Tibial nerve (tissue), 4 donors: ENCODE results near the gene EEPD1. TPM values are rescaled to one million over a fixed set of nuclear protein-coding genes. Genes with fewer than 3 reads are reported as not detected.
"Not testable (repeated sequence)": the region's sequence is repeated elsewhere in the genome, so short reads cannot be mapped to it uniquely, and the experiment has no call there.

Experiments used
- DNase-seq, 2 donors: peaks; one replicate each; pipeline ENCODE4 v3.0.0-alpha.2; 2019; ENCODE audit warnings: low spot score in 2 of 2
- H3K27ac ChIP-seq, 4 donors: fragments of 200-600 bp; sonication (generic) in 3 of 4; one replicate each; pipeline ENCODE4 v1.5.1; 2017 to 2019; ENCODE audit warnings: mild to moderate bottlenecking in 1 of 4
- H3K27me3 ChIP-seq, 2 donors: fragments of 200-600 bp; sonication (generic) in 1 of 2; one replicate each; pipeline versions ENCODE4 v1.5.1 to v1.6.0; 2017 to 2019
- H3K36me3 ChIP-seq, 3 donors: fragments of 200-600 bp; sonication (generic); one replicate each; pipeline ENCODE4 v1.5.1; 2018 to 2019
- H3K4me1 ChIP-seq, 4 donors: fragments of 200-600 bp; sonication (generic) in 3 of 4; one replicate each; pipeline ENCODE4 v1.5.1; 2017 to 2019
- H3K4me3 ChIP-seq, 4 donors: fragments of 200-600 bp; sonication (generic) in 3 of 4; one replicate each; pipeline ENCODE4 v1.5.1; 2017 to 2019; ENCODE audit warnings: mild to moderate bottlenecking in 1 of 4, moderate library complexity in 1 of 4
- H3K9me3 ChIP-seq, 4 donors: fragments of 200-600 bp; sonication (generic) in 3 of 4; one replicate each; pipeline ENCODE4 v1.5.1; 2017 to 2019
- CTCF ChIP-seq, 5 experiments: fragments of 200-600 bp in 3 of 5; fragments of 450-650 bp in 2 of 5; sonication (generic) in 3 of 5; IDR thresholded peaks; one replicate each; pipeline ENCODE4 v1.5.1; 2016 to 2019; ENCODE audit warnings: antibody characterized with exemption in 5 of 5, mild to moderate bottlenecking in 3 of 5, moderate library complexity in 2 of 5
- EP300 ChIP-seq, 2 donors: sonication (generic); formaldehyde crosslinking; IDR thresholded peaks; one replicate each; pipeline ENCODE4 v1.6.1; 2017; ENCODE audit warnings: antibody characterized with exemption in 2 of 2, mild to moderate bottlenecking in 1 of 2
- POLR2A ChIP-seq, 2 donors: fragments of 450-650 bp; IDR thresholded peaks; one replicate each; pipeline ENCODE4 v1.6.1; 2017; ENCODE audit warnings: antibody characterized with exemption in 2 of 2, mild to moderate bottlenecking in 2 of 2, moderate library complexity in 2 of 2
- WGBS, 2 donors: methylation state at CpG; one replicate each; pipeline ENCODE4 v1.1.5; 2018; 5-methylcytosine and 5-hydroxymethylcytosine counted together
- total RNA-seq, 4 donors: library from RNA; depleted of rRNA; stranded (reverse); fragments of >200 nt; gene quantifications; one replicate each; pipeline ENCODE4 v1.1.0, GENCODE V29; 2016

EEPD1 gene
- total RNA-seq, result 10 to 100 TPM in 3 of 4 donors, 1 to 10 TPM in 1; 9.0 to 18.0 (median 16.5) TPM

DNA sequence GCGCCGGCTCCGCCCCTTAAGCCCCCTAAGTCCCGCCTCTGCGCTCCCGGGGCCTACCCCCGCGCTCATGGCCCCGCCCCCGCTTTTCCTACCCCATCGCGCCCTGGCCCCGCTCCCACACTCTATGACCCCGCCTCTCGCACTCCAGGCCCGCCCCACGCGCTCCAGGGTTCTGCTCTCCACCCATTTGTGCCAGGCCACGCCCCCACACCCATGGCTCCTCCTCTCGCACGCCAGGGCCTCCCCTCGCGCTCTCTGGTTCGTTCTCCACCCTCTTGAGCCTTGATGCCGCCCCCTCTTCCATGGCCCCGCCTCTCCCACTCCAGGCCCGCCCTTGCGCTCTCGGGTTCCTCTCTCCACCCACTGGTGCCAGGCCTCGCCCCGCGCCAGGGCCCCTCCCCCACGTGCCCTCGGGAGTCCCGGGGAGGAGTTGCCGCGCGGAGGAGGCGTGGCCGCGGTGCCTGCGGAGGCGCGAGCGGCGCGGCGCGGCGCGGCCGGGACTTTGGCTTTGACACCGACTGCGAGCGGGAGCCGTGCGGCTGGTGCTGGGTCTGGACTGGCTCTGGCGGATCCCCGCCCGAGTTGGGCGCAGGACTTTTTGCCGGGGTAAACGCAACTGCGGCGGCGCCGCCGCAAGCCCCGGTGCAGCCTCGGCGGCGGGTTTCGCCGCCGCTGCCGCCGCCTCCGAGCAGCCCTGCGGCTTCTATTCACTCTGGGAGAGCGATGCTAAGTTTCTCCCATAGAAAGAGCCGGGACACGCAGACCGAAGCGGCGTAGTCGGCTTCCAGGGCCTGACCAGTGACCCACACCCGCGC lies at the start of gene EEPD1:
EEPD1 (plus strand) TSS at position 499 of the 815 bp plus-strand sequence. CDS start 1,071 bp downstream, outside the sequence.
- TF ChIP-seq EP300 (IDR thresholded peaks at IDR 0.05) (peak in 1 of 2 donors; percentile 67), POLR2A (IDR thresholded peaks at IDR 0.05) (peak in 1 of 2 donors; percentile 67), CTCF (IDR thresholded peaks at IDR 0.05) (peak in 1 of 5 experiments; percentile 6)
- peak; percentile 99 for DNase-seq
- no peaks in the 10 kb centered on the region for H3K36me3 ChIP-seq
- H3K9me3 ChIP-seq, result peaks cover 0 to 9% (median 0%) of the 10 kb centered on the region in 4 donors
- WGBS, 2 donors, result 0 to 1% methylated on average over 22 to 42 of the region's 88 CpGs
- peak within 1 kb of the TSS; percentile 67 to 86 (median 82) for H3K27ac ChIP-seq
- H3K4me3 ChIP-seq, result peak within 1 kb of the TSS; percentile 49 to 89 (median 84)
- H3K27me3 ChIP-seq, result no peaks in the 10 kb centered on the region
- H3K4me1 ChIP-seq, result peaks cover 0 to 51% (median 10%) of the 10 kb centered on the region in 4 donors

DNA sequence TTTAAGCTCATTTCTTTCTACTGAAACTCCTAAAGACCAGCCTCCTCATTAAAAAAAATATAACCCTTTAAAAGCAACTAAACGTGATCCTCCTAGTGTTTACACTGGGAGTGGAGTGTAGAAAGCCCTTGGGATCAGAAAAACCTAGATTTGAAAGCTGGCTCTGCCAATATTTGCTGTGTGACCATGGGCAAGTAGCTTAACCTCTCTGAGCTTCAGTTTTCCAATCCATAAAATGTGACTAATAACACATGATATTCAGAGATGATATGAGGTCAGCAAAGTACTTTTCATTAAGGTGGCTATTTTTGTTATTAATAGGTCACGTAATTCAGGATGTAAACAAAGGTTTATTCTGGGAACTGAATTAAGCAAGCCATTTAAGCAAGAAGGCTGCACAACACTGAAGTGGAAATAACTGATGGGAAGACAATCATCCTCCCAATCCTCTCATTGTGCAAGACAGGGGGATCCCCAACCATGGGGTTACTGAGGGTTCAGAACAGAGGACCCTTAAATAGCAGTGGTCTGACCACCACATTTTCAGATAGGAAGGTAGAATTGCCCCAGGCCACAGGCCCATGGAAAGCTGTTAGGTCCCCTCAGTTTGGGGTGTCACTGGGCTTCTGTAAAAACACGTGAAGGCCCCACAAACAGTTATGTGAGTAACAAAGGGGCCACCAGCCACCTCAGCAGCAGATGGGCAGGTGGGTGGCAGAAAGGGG lies 49.1 kb upstream of the EEPD1 start:
- no peak for DNase-seq
- 63 to 64% methylated on average over 3 of the region's 3 CpGs for WGBS, 2 donors
- Histone ChIP-seq H3K4me3 (no peak overlapping the region), H3K27ac (no peak overlapping the region), H3K27me3 (no peaks in the 10 kb centered on the region), H3K36me3 (no peaks in the 10 kb centered on the region), H3K9me3 (peaks cover 0 to 7% (median 0%) of the 10 kb centered on the region in 4 donors), H3K4me1 (no peaks in the 10 kb centered on the region)
- TF ChIP-seq POLR2A (IDR thresholded peaks at IDR 0.05), result no peak
- no peak for TF ChIP-seq CTCF (IDR thresholded peaks at IDR 0.05)
- no peak for TF ChIP-seq EP300 (IDR thresholded peaks at IDR 0.05)

DNA sequence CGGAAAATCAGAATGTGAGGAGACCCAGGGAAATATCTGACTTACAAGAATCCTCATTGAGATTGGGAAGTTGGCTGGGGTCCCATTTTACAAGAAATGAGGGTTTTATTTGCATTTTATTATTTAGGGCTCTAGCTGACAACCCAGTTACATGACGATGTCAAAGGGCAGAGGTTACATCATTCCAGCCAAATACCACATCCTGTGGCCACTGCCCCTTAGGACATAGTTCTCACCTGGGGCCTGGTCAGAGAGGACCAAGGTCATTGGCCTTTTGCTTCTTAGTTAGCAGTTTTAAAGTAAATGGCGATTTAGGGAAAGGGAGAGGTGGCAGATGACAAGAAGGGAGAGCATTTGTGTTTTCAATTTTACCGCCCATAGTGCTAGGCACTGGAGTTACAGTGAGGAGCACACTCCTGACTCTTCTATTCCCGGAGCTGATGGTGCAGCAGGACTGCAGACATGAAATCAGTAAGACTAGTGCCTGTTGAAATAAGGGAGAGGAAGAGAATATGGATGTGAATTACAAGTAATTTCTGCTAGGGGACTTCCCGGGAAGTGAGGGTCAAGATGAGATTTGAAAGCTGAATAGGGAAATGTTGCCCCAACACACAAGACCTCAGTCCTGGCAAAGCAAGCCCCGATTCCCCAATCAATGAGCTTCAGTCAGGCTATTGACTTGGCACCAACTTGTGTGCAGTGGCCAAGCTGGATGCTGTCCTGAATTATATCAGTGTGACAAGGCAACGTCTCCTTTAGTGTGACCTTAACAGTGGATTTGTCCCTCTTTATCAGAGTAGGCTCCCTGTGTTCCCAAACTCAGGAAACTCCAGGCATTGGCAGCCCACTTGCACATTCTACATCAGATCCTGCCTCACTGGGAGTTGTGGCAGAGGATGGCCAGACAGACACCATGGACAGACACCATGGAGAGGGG lies 45.8 kb upstream of the EEPD1 start:
- not testable (repeated sequence) for H3K9me3 ChIP-seq, H3K36me3 ChIP-seq, H3K4me1 ChIP-seq, H3K27me3 ChIP-seq, H3K4me3 ChIP-seq, DNase-seq, H3K27ac ChIP-seq
- WGBS, 2 donors, result 56 to 57% methylated on average over 6 of the region's 8 CpGs

GRCh38 chr7:36107926-36108631 lies 45.0 kb upstream of the EEPD1 start:
- H3K4me3 ChIP-seq, result no peak overlapping the region
- WGBS, 2 donors, result 76 to 85% methylated on average over 4 of the region's 4 CpGs
- no peak overlapping the region for H3K27ac ChIP-seq
- no peaks in the 10 kb centered on the region for H3K4me1 ChIP-seq
- TF ChIP-seq POLR2A (IDR thresholded peaks at IDR 0.05) (no peak), EP300 (IDR thresholded peaks at IDR 0.05) (no peak), CTCF (IDR thresholded peaks at IDR 0.05) (no peak)
- H3K27me3 ChIP-seq, result no peaks in the 10 kb centered on the region
- peaks cover 0 to 7% (median 0%) of the 10 kb centered on the region in 4 donors for H3K9me3 ChIP-seq
- H3K36me3 ChIP-seq, result no peaks in the 10 kb centered on the region
- no peak for DNase-seq
